MM.1S (cell line): ENCODE measurements around the gene BCAT1.
A peak's percentile ranks its signal among the peaks of the same experiment; 100 is the strongest.

Experiments
- DNase-seq: peaks from one replicate; pipeline ENCODE4 v3.0.0-alpha.2; 2015
- H2AFZ ChIP-seq: fragments of 300-600 bp; sonication (generic); 2 replicates; pipeline ENCODE4 v1.6.0; 2016; ENCODE audit warnings: antibody characterized with exemption, low read length
- H3F3A ChIP-seq: fragments of 300-600 bp; sonication (generic); 2 replicates; pipeline ENCODE4 v1.6.1; 2016; ENCODE audit warnings: mild to moderate bottlenecking, antibody characterized with exemption, low read length, moderate library complexity, mixed read lengths; ENCODE audit not compliant: insufficient read depth
- H3K27ac ChIP-seq: fragments of 300-600 bp; sonication (generic); 2 replicates; pipeline ENCODE4 v1.5.1; 2016; ENCODE audit warnings: mild to moderate bottlenecking, low read length
- H3K27me3 ChIP-seq: fragments of 300-600 bp; sonication (generic); replicated peaks from 2 replicates; pipeline ENCODE4 v1.6.0; 2016; ENCODE audit warnings: low read length; ENCODE audit not compliant: insufficient read depth
- H3K36me3 ChIP-seq: fragments of 300-600 bp; sonication (generic); replicated peaks from 2 replicates; pipeline ENCODE4 v1.6.1; 2016; ENCODE audit warnings: mild to moderate bottlenecking, low read length, mixed read lengths; ENCODE audit not compliant: insufficient read depth
- H3K4me1 ChIP-seq: fragments of 300-600 bp; sonication (generic); 2 replicates; pipeline ENCODE4 v1.6.1; 2016; ENCODE audit warnings: low read length, mixed read lengths
- H3K4me2 ChIP-seq: fragments of 300-600 bp; sonication (generic); 2 replicates; pipeline ENCODE4 v1.6.0; 2016; ENCODE audit warnings: low read depth, low read length
- H3K4me3 ChIP-seq: fragments of 300-600 bp; sonication (generic); 2 replicates; pipeline ENCODE4 v1.5.1; 2016; ENCODE audit warnings: low read length, mixed read lengths
- H3K79me2 ChIP-seq: fragments of 300-600 bp; sonication (generic); 2 replicates; pipeline ENCODE4 v1.6.1; 2016; ENCODE audit warnings: mixed run types, low read length, mixed read lengths
- H3K9ac ChIP-seq: fragments of 300-600 bp; sonication (generic); 2 replicates; pipeline ENCODE4 v1.6.1; 2016; ENCODE audit warnings: low read length, mixed read lengths
- H3K9me2 ChIP-seq: fragments of 300-600 bp; sonication (generic); replicated peaks from 2 replicates; pipeline ENCODE4 v1.6.1; 2016; ENCODE audit warnings: mild to moderate bottlenecking, low read length, mixed read lengths; ENCODE audit not compliant: insufficient read depth
- H3K9me3 ChIP-seq: fragments of 300-600 bp; sonication (generic); replicated peaks from 2 replicates; pipeline ENCODE4 v1.6.1; 2016; ENCODE audit warnings: mild to moderate bottlenecking, low read length, mixed read lengths; ENCODE audit not compliant: insufficient read depth
- H4K20me1 ChIP-seq: fragments of 300-600 bp; sonication (generic); 2 replicates; pipeline ENCODE4 v1.6.1; 2016; ENCODE audit warnings: mild to moderate bottlenecking, low read length, moderate library complexity, mixed read lengths; ENCODE audit not compliant: insufficient read depth
- EZH2 ChIP-seq: fragments of 300-600 bp; sonication (generic); optimal IDR thresholded peaks from 2 replicates; pipeline ENCODE3; 2017; ENCODE audit warnings: low read depth, mild to moderate bottlenecking, antibody characterized with exemption, low read length, mixed read lengths
- EZH2phosphoT487 ChIP-seq: fragments of 300-600 bp; sonication (generic); IDR thresholded peaks from 2 replicates; pipeline ENCODE4 v1.6.1; 2018; ENCODE audit warnings: antibody characterized with exemption, low read length
- TF ChIP-seq, protein P1 (sequence below): fragments of 300-600 bp; sonication (generic); IDR thresholded peaks from 2 replicates; pipeline ENCODE4 v1.5.1; 2016; ENCODE audit warnings: antibody characterized with exemption, low read length, mixed read lengths

BCAT1 gene

GRCh38 chr12:24818351-24818750 lies 130.6 kb downstream of the BCAT1 start:
- no peak for DNase-seq
- Histone ChIP-seq H3K27me3 (no peaks in the 10 kb centered on the region), H3K9me2 (no peaks in the 10 kb centered on the region), H3K79me2 (no peaks in the 10 kb centered on the region), H3K27ac (no peak overlapping the region), H3K9ac (no peak overlapping the region), H4K20me1 (no peaks in the 10 kb centered on the region), H3K36me3 (no peaks in the 10 kb centered on the region), H3K4me2 (no peak overlapping the region), H3K4me3 (no peak overlapping the region), H3F3A (peaks cover 17% of the 10 kb centered on the region), H3K9me3 (no peaks in the 10 kb centered on the region), H3K4me1 (peaks cover 15% of the 10 kb centered on the region), H2AFZ (no peak overlapping the region)
- TF ChIP-seq EZH2phosphoT487: no peak
- TF ChIP-seq EZH2: no peak
- TF ChIP-seq, protein P1, sequence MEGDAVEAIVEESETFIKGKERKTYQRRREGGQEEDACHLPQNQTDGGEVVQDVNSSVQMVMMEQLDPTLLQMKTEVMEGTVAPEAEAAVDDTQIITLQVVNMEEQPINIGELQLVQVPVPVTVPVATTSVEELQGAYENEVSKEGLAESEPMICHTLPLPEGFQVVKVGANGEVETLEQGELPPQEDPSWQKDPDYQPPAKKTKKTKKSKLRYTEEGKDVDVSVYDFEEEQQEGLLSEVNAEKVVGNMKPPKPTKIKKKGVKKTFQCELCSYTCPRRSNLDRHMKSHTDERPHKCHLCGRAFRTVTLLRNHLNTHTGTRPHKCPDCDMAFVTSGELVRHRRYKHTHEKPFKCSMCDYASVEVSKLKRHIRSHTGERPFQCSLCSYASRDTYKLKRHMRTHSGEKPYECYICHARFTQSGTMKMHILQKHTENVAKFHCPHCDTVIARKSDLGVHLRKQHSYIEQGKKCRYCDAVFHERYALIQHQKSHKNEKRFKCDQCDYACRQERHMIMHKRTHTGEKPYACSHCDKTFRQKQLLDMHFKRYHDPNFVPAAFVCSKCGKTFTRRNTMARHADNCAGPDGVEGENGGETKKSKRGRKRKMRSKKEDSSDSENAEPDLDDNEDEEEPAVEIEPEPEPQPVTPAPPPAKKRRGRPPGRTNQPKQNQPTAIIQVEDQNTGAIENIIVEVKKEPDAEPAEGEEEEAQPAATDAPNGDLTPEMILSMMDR: no peak

GRCh38 chr12:24815114-24815423 lies 133.8 kb downstream of the BCAT1 start:
- no peaks in the 10 kb centered on the region for H3K9me2 ChIP-seq
- H2AFZ ChIP-seq: peak overlapping the region; percentile 36
- peak overlapping the region; percentile 60 for H3K4me2 ChIP-seq
- peak overlapping the region; percentile 5; the same call in 1 of the 2 replicates for H3K9ac ChIP-seq
- H3K27me3 ChIP-seq: no peaks in the 10 kb centered on the region
- H3K79me2 ChIP-seq: no peaks in the 10 kb centered on the region
- H3K27ac ChIP-seq: peak overlapping the region; percentile 64; the same call in 1 of the 2 replicates
- no peak for DNase-seq
- no peaks in the 10 kb centered on the region for H3K9me3 ChIP-seq
- peak overlapping the region; percentile 55 for H3K4me3 ChIP-seq
- H4K20me1 ChIP-seq: no peaks in the 10 kb centered on the region
- TF ChIP-seq, protein P1: no peak
- TF ChIP-seq EZH2phosphoT487: no peak
- TF ChIP-seq EZH2: no peak
- peaks cover 18% of the 10 kb centered on the region for H3K4me1 ChIP-seq
- H3K36me3 ChIP-seq: no peaks in the 10 kb centered on the region
- peaks cover 17% of the 10 kb centered on the region for H3F3A ChIP-seq

DNA sequence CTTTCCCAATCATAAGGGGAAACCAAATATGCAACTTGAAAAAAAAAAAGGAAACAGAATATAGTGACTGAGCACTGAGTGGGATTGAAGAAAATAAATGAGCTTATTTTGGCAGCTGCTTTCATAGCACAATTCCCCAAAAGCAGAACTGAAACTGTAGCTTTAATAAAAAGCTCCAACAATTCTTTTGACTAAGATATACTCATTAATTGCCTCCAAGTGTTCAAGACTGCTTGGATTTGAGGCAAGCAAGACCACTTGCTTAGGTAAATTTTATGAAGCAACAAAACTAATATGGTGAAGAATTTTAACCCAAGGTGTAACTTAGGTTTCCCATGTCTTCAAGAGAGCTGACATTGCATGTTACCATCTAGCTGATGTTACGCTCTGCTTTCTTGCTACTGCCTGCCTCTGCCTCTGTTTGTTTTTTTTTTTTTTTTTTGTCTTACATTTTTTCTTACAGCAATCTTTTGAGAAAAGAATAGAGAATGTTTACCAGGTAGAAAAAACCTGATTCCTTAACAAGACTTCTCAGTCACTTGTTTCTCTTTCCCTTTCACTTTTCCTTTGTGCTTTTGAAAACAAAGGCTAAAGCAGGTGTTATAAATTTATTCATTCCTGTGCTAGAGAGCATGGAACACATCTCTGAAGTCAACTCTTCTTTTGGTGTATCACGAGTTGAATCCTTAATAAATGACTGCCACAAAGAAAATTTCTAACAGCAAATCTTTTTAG lies 134.4 kb downstream of the BCAT1 start:
- peak overlapping the region; percentile 36 for H2AFZ ChIP-seq

More for the DNA sequence above, 134.4 kb downstream of the BCAT1 start:
- H3K27me3 ChIP-seq: no peaks in the 10 kb centered on the region
- TF ChIP-seq EZH2phosphoT487: no peak
- no peak for TF ChIP-seq EZH2
- TF ChIP-seq, protein P1: no peak
- H3K9me3 ChIP-seq: no peaks in the 10 kb centered on the region
- peak overlapping the region; percentile 64; the same call in 1 of the 2 replicates for H3K27ac ChIP-seq
- no peaks in the 10 kb centered on the region for H4K20me1 ChIP-seq
- H3K9ac ChIP-seq: peak overlapping the region; percentile 5; the same call in 1 of the 2 replicates
- no peaks in the 10 kb centered on the region for H3K36me3 ChIP-seq
- peak overlapping the region; percentile 60 for H3K4me2 ChIP-seq
- peak; percentile 68 for DNase-seq
- H3K9me2 ChIP-seq: no peaks in the 10 kb centered on the region
- peaks cover 18% of the 10 kb centered on the region for H3K4me1 ChIP-seq
- peaks cover 17% of the 10 kb centered on the region for H3F3A ChIP-seq
- no peaks in the 10 kb centered on the region for H3K79me2 ChIP-seq
- H3K4me3 ChIP-seq: peak overlapping the region; percentile 55
